ENCODE data around the gene VSIG10L2. TPM values are rescaled to one million over a fixed set of nuclear protein-coding genes. Genes with fewer than 3 reads are reported as not detected.

Gene VSIG10L2
- total RNA-seq, 1 experiment from 2014 or later: not detected

DNA sequence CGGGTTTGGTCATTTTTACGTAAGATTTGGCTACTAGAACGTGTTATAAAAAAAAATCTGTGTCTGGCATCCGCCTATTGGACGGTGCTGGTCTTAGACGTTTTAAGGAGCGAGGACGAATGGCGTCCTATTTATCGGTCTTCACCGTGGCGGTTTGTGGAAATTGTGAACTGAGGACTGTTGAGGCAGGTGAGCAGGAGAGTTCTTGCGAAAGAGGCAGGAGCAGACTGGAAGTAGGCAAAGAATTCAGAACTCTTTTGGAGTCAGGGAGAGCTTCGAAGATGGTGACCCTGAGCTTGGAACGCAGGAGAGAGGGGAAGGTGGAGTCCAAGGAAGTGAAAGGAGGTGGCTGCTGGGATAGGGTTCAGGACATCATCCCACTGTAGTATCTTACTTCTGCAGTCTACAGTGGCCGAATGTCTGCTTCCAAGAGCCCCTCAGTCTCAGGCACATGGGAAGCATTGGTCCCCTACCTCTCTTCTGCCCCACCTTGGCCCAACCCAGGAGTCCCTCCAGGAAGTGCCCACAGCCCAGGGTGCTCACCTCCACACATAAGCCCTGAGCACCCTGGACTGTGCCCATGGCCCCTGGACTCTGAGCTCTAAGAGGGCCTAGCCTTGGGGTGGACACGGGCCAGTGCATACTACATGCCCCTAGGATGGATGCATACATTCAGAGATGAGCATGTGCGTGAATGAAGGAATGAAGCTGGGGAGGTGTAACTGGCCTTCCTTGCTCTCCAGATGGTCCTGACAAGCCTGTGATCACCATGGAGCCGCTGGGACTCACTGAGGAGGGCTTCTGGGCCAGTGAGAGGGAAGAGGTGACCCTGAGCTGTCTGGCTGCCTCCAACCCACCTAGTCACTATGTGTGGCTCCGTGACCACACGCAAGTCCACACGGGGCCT lies 3.7 kb downstream of the VSIG10L2 start:
- Histone ChIP-seq H3K36me3 (ENCODE audit: insufficient read depth, low read length, poor library complexity, severe bottlenecking) (no peaks in the 10 kb centered on the region), H3K27ac (ENCODE audit: low read depth, low read length, poor library complexity, severe bottlenecking) (no peak overlapping the region), H3K4me1 (ENCODE audit: insufficient read depth, low read length, poor library complexity, severe bottlenecking) (no peaks in the 10 kb centered on the region), H3K9me3 (ENCODE audit: low read depth, low read length, poor library complexity, severe bottlenecking) (no peaks in the 10 kb centered on the region), H3K27me3 (replicated peaks; ENCODE audit: insufficient read depth, low read depth, low read length, poor library complexity) (no peaks in the 10 kb centered on the region), H3K4me3 (ENCODE audit: low read depth, low read length, poor library complexity, severe bottlenecking) (no peak overlapping the region)
- no TSS peak for BruUV-seq (replicated peaks)
- DNase-seq (ENCODE audit: low spot score): no peak
- TF ChIP-seq EZH2 (IDR thresholded peaks at IDR 0.05; ENCODE audit: borderline replicate concordance, low read depth, low read length, poor library complexity, severe bottlenecking) (no peak), CTCF (conservative IDR thresholded peaks at IDR 0.05; ENCODE audit: low read depth, low read length) (no peak)
- CTCF ChIA-PET: no interaction called here
- POLR2A ChIA-PET (ENCODE audit: low non-redundant PET): no interaction called here
- intact Hi-C loops (cut with micrococcal nuclease; ENCODE audit: unreplicated experiment): no loop called here

GRCh38 chr11:125950178-125950490 lies 4.3 kb downstream of the VSIG10L2 start:
- no peak overlapping the region for H3K4me3 ChIP-seq (ENCODE audit: low read depth, low read length, poor library complexity, severe bottlenecking)
- H3K27ac ChIP-seq (ENCODE audit: low read depth, low read length, poor library complexity, severe bottlenecking): no peak overlapping the region
- intact Hi-C loops (cut with micrococcal nuclease; ENCODE audit: unreplicated experiment): no loop called here
- DNase-seq (ENCODE audit: low spot score): no peak
- H3K4me1 ChIP-seq (ENCODE audit: insufficient read depth, low read length, poor library complexity, severe bottlenecking): no peaks in the 10 kb centered on the region
- H3K27me3 ChIP-seq (replicated peaks; ENCODE audit: insufficient read depth, low read depth, low read length, poor library complexity): no peaks in the 10 kb centered on the region
- TF ChIP-seq CTCF (conservative IDR thresholded peaks at IDR 0.05; ENCODE audit: low read depth, low read length) (no peak), EZH2 (IDR thresholded peaks at IDR 0.05; ENCODE audit: borderline replicate concordance, low read depth, low read length, poor library complexity, severe bottlenecking) (no peak)
- POLR2A ChIA-PET (ENCODE audit: low non-redundant PET): no interaction called here
- H3K36me3 ChIP-seq (ENCODE audit: insufficient read depth, low read length, poor library complexity, severe bottlenecking): no peaks in the 10 kb centered on the region
- no peaks in the 10 kb centered on the region for H3K9me3 ChIP-seq (ENCODE audit: low read depth, low read length, poor library complexity, severe bottlenecking)
- CTCF ChIA-PET: no interaction called here
- no TSS peak for BruUV-seq (replicated peaks)

- ChIA-PET POLR2A (ENCODE audit: low non-redundant PET) (no interaction called here), CTCF (no interaction called here)
- H3K9me3 ChIP-seq (ENCODE audit: low read depth, low read length, poor library complexity, severe bottlenecking): no peaks in the 10 kb centered on the region
- no peak overlapping the region for H3K27ac ChIP-seq (ENCODE audit: low read depth, low read length, poor library complexity, severe bottlenecking)
- TF ChIP-seq EZH2 (IDR thresholded peaks at IDR 0.05; ENCODE audit: borderline replicate concordance, low read depth, low read length, poor library complexity, severe bottlenecking) (no peak), CTCF (conservative IDR thresholded peaks at IDR 0.05; ENCODE audit: low read depth, low read length) (no peak)
- no peak for DNase-seq (ENCODE audit: low spot score)
- no peak overlapping the region for H3K4me3 ChIP-seq (ENCODE audit: low read depth, low read length, poor library complexity, severe bottlenecking)
- H3K4me1 ChIP-seq (ENCODE audit: insufficient read depth, low read length, poor library complexity, severe bottlenecking): no peaks in the 10 kb centered on the region
- BruUV-seq (replicated peaks): no TSS peak
- no peaks in the 10 kb centered on the region for H3K36me3 ChIP-seq (ENCODE audit: insufficient read depth, low read length, poor library complexity, severe bottlenecking)
- H3K27me3 ChIP-seq (replicated peaks; ENCODE audit: insufficient read depth, low read depth, low read length, poor library complexity): no peaks in the 10 kb centered on the region
- intact Hi-C loops (cut with micrococcal nuclease; ENCODE audit: unreplicated experiment): no loop called here
Measured at GRCh38 chr11:125950696-125951651, 5.1 kb downstream of the VSIG10L2 start.
